Measurements from ENCODE around the gene MYO5C.

The MYO5C gene

GRCh38 chr15:52295421-52296001, at the start of gene MYO5C:
MYO5C (minus strand) TSS chr15:52295804; CDS start chr15:52295636, 168 bp downstream.
- no peak for FAIRE-seq

- no peak for FAIRE-seq
Measured at GRCh38 chr15:52344592-52344991, 49.0 kb upstream of the MYO5C start.

GRCh38 chr15:52343831-52344230, 48.2 kb upstream of the MYO5C start:
- no peak for FAIRE-seq

- FAIRE-seq = no peak
Measured at GRCh38 chr15:52340093-52340492, 44.5 kb upstream of the MYO5C start.

- FAIRE-seq = no peak
Measured at GRCh38 chr15:52338891-52339290, 43.3 kb upstream of the MYO5C start.

GRCh38 chr15:52338058-52338457, 42.5 kb upstream of the MYO5C start:
- no peak for FAIRE-seq

- FAIRE-seq = no peak
Measured at GRCh38 chr15:52337198-52337853, 41.7 kb upstream of the MYO5C start.

- FAIRE-seq = no peak
Measured at GRCh38 chr15:52336529-52336928, 40.9 kb upstream of the MYO5C start.

GRCh38 chr15:52334491-52335160, 39.0 kb upstream of the MYO5C start:
- FAIRE-seq = no peak

GRCh38 chr15:52331490-52332240, 36.1 kb upstream of the MYO5C start:
- no peak for FAIRE-seq

- no peak for FAIRE-seq
Measured at GRCh38 chr15:52329987-52330386, 34.4 kb upstream of the MYO5C start.

- FAIRE-seq = no peak
Measured at GRCh38 chr15:52329150-52329549, 33.5 kb upstream of the MYO5C start.

- no peak for FAIRE-seq
Measured at GRCh38 chr15:52328680-52329079, 33.1 kb upstream of the MYO5C start.

GRCh38 chr15:52326756-52327155, 31.2 kb upstream of the MYO5C start:
- no peak for FAIRE-seq

GRCh38 chr15:52324109-52324508, 28.5 kb upstream of the MYO5C start:
- no peak for FAIRE-seq

GRCh38 chr15:52318729-52319500, 23.3 kb upstream of the MYO5C start:
- FAIRE-seq = no peak

GRCh38 chr15:52317688-52318087, 22.1 kb upstream of the MYO5C start:
- FAIRE-seq = no peak

- no peak for FAIRE-seq
Measured at GRCh38 chr15:52317022-52317421, 21.4 kb upstream of the MYO5C start.

- no peak for FAIRE-seq
Measured at GRCh38 chr15:52309154-52309548, 13.5 kb upstream of the MYO5C start.

GRCh38 chr15:52308446-52309153, 13.0 kb upstream of the MYO5C start:
- no peak for FAIRE-seq

GRCh38 chr15:52307847-52308246, 12.2 kb upstream of the MYO5C start:
- FAIRE-seq = no peak

GRCh38 chr15:52306270-52306669, 10.7 kb upstream of the MYO5C start:
- no peak for FAIRE-seq
